Measurements from ENCODE around the gene MDFI.

- TF ChIP-seq CTCF (IDR thresholded peaks at IDR 0.05) = no peak
- TF ChIP-seq POLR2AphosphoS5 (IDR thresholded peaks at IDR 0.05) = no peak
Observed at GRCh38 chr6:41678511-41679084, 40.3 kb downstream of the MDFI start.

Measured in esophagus muscularis mucosa (tissue), 3 donors.